OCI-LY3 (cell line): ENCODE data around the gene LRP1B.

ENCODE experiments used
- CTCF ChIP-seq: fragments of 200-600, 300-600 bp; sonication (generic); IDR thresholded peaks from 2 replicates; pipeline ENCODE4 v1.5.1; 2014; ENCODE audit warnings: antibody characterized with exemption, low read length, low read depth
- EZH2phosphoT487 ChIP-seq: fragments of 200-600 bp; shearing (Covaris generic); IDR thresholded peaks from 2 replicates; pipeline ENCODE4 v1.6.1; 2018; ENCODE audit warnings: antibody characterized with exemption, mixed run types, low read depth

DNA sequence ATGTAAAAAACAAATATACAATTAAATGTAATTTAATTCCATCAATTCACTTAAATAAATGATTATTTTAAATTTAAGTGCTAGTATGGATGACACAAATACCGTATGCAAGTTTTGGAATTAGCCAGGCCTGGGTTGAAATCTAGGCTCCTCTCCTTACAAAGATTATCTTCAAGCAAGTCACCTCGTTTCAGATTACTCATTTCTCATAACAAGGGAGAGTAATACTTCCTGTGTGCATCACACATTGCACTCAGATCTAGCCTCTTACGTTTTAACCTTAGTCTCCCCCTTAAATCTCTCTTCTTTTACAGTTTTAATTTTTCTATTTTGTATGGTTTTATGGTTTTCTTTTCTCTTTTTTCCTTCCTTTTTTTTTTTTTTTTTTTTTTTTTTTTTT is 1874.7 kb downstream of the LRP1B start:
- TF ChIP-seq CTCF (no peak), EZH2phosphoT487 (no peak)
